Endodermal cell (in vitro differentiated cells): ENCODE measurements around the gene BEST1. TPM values are rescaled to one million over a fixed set of nuclear protein-coding genes. Genes with fewer than 3 reads are reported as not detected.

Source experiments
- DNase-seq: peaks from one replicate; pipeline ENCODE4 v3.0.0-alpha.2; 2017
- H3K27ac ChIP-seq: 2 replicates; pipeline ENCODE4 v1.5.1; 2013; ENCODE audit warnings: mild to moderate bottlenecking, low read depth, low read length, moderate library complexity
- H3K27me3 ChIP-seq: 2 replicates; pipeline ENCODE4 v1.6.1; 2013; ENCODE audit warnings: mild to moderate bottlenecking, low read length, moderate library complexity; ENCODE audit not compliant: insufficient read depth, control insufficient read depth, poor library complexity, severe bottlenecking
- H3K36me3 ChIP-seq: 2 replicates; pipeline ENCODE4 v1.7.0; 2013; ENCODE audit warnings: mild to moderate bottlenecking, low read length, moderate library complexity; ENCODE audit not compliant: control insufficient read depth, insufficient read depth
- H3K4me1 ChIP-seq: one replicate; pipeline ENCODE4 v1.7.0; 2013; ENCODE audit warnings: low read length; ENCODE audit not compliant: control insufficient read depth, insufficient read depth
- H3K4me3 ChIP-seq: 2 replicates; pipeline ENCODE4 v1.5.1; 2013; ENCODE audit warnings: mild to moderate bottlenecking, low read length, moderate library complexity
- H3K9ac ChIP-seq: 2 replicates; pipeline ENCODE4 v1.6.1; 2013; ENCODE audit warnings: mild to moderate bottlenecking, low read length, moderate library complexity; ENCODE audit not compliant: poor library complexity, severe bottlenecking; ENCODE audit errors: extremely low read depth
- H3K9me3 ChIP-seq: 2 replicates; pipeline ENCODE4 v1.6.1; 2013; ENCODE audit warnings: mild to moderate bottlenecking, low read length, moderate library complexity; ENCODE audit not compliant: control insufficient read depth
- H3K27ac Mint-ChIP-seq: 2 replicates; pipeline ENCODE4 v1.8.0; 2020; ENCODE audit warnings: mixed read lengths
- H3K27me3 Mint-ChIP-seq: 2 replicates; pipeline ENCODE4 v1.8.0; 2021; ENCODE audit warnings: mild to moderate bottlenecking, mixed read lengths; ENCODE audit not compliant: insufficient read depth
- H3K36me3 Mint-ChIP-seq: 2 replicates; pipeline ENCODE4 v1.8.0; 2020; ENCODE audit warnings: low read depth, mixed read lengths
- H3K4me1 Mint-ChIP-seq: 2 replicates; pipeline ENCODE4 v1.8.0; 2020; ENCODE audit warnings: mixed read lengths
- H3K4me3 Mint-ChIP-seq: 2 replicates; pipeline ENCODE4 v1.8.0; 2020; ENCODE audit warnings: mild to moderate bottlenecking, moderate library complexity, mixed read lengths
- H3K9me3 Mint-ChIP-seq: 2 replicates; pipeline ENCODE4 v1.8.0; 2020; ENCODE audit warnings: mild to moderate bottlenecking, mixed read lengths
- CTCF ChIP-seq: fragments of 200-600 bp; sonication (generic); conservative IDR thresholded peaks from 2 replicates; pipeline ENCODE4 v1.5.0; 2021; ENCODE audit warnings: antibody characterized with exemption, mild to moderate bottlenecking
- WGBS, 2 experiments: methylation state at CpG; one replicate each; pipeline versions ENCODE4 v1.1.5 to v1.1.7; 2013; ENCODE audit warnings: missing lambda C conversion rate in 2 of 2, mixed read lengths in 1 of 2; ENCODE audit not compliant: insufficient coverage in 1 of 2, insufficient read length in 1 of 2; 5-methylcytosine and 5-hydroxymethylcytosine counted together
- total RNA-seq, 2 donors: library from RNA; stranded (reverse); fragmentation: NEBNext Ultra II Directional in 1 of 2; extraction: Animal tissue kit (Norgen Biotek cat#: 25700) in 1 of 2; gene quantifications; 2 replicates in 1 of 2; 3 replicates in 1 of 2; pipeline ENCODE4 v1.2.1, GENCODE V29; 2021

BEST1 gene
- total RNA-seq, 2 donors from 2014 or later, result 0.26 to 0.40 TPM

DNA sequence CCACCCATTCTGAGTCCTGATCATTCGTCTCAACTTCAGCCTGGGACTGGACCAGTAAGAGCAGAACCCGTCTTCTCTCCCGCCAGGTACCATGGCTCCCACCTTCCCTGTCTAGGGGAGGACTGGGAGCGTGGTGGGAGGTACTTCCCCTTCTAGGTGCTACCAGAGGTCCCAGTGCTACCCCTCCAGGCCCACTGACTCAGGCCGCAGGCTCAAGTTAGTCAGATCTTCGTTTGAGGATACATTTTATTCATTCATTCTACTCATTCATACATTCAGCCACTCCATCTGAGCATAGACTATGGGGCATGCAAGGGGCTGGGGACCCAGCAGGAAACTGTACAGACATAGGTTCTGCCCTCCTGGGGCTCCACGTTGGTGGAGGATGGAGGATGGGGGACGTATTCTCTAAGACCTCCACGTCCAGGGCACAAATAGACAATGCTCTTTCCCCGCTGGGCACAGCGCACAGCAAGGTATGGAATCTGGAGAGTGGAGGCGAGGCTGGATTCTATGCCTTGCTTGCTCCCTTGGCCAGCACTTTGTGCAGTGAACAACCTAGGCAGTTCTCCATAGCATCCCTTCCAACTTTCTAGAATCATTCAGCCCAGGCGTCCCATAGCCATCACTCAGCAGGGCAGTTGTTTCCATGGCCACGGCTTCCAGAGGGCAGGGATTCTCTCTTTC, 31.8 kb upstream of the BEST1 start:
- H3K9me3 Mint-ChIP-seq, result no peaks in the 10 kb centered on the region
- DNase-seq, result peak; percentile 42
- H3K4me1 Mint-ChIP-seq, result peaks cover 46% of the 10 kb centered on the region
- Histone ChIP-seq H3K9me3 (no peaks in the 10 kb centered on the region), H3K36me3 (no peaks in the 10 kb centered on the region), H3K4me1 (peaks cover 11% of the 10 kb centered on the region), H3K9ac (no peak overlapping the region), H3K27ac (no peak overlapping the region), H3K4me3 (peak overlapping the region; percentile 72), H3K27me3 (peaks cover 10% of the 10 kb centered on the region)
- WGBS, 2 experiments, result 91% methylated on average over 6 to 14 of the region's 14 CpGs
- H3K4me3 Mint-ChIP-seq, result peak overlapping the region; percentile 62
- no peak overlapping the region for H3K27ac Mint-ChIP-seq
- H3K27me3 Mint-ChIP-seq, result peaks cover 24% of the 10 kb centered on the region
- TF ChIP-seq CTCF, result no peak
- no peaks in the 10 kb centered on the region for H3K36me3 Mint-ChIP-seq

DNA sequence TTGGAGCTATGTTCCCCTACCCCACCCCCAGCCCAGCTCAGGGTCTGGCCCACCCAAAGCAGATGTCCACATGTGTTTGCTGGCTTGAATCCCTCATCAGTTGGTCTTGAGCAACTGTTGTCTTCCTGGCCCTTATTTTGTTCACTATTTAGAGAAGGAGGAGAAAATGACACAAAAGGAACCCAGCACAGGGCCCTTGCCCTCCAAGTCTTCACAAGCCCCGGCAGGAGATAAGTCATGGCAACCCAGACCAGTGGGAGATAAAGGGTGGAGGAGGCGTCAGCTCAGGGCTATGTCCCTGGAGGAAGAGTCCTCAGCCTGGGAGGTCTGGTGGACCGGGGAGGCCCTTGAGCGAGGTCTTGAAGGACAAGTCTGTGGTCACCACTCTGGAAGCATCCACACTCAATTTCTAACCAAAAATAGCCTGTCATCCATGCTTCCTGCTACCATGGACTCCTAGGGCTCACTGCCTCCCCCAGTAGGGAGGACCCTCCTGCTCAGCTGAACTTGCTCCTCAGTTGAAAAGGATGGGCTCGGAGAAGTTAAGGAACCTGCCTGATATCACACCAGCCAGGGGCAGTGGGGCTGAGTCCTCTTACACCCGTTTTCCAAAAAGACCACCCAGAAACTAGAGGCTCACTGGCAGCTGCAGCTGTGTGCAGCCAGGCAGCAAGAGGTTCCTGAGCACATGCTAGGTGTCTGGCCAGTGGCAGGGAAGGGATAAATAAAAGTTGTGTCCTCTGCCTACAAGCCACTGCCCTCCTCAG, 31.0 kb upstream of the BEST1 start:
- H3K27ac Mint-ChIP-seq, result no peak overlapping the region
- WGBS, 2 experiments, result 94% methylated on average over 6 of the region's 6 CpGs; no CpG with 5 or more reads in 1 of the 2 experiments
- Histone ChIP-seq H3K4me3 (no peak overlapping the region), H3K9ac (no peak overlapping the region), H3K27ac (no peak overlapping the region), H3K27me3 (peaks cover 10% of the 10 kb centered on the region), H3K36me3 (no peaks in the 10 kb centered on the region), H3K9me3 (no peaks in the 10 kb centered on the region), H3K4me1 (peaks cover 17% of the 10 kb centered on the region)
- H3K9me3 Mint-ChIP-seq, result no peaks in the 10 kb centered on the region
- DNase-seq, result peak; percentile 39
- H3K27me3 Mint-ChIP-seq, result peaks cover 24% of the 10 kb centered on the region
- no peaks in the 10 kb centered on the region for H3K36me3 Mint-ChIP-seq
- TF ChIP-seq CTCF, result no peak
- H3K4me3 Mint-ChIP-seq, result peak overlapping the region; percentile 62
- peaks cover 54% of the 10 kb centered on the region for H3K4me1 Mint-ChIP-seq

- H3K27ac ChIP-seq, result no peak overlapping the region
- no peak for TF ChIP-seq CTCF
- peaks cover 61% of the 10 kb centered on the region for H3K4me1 Mint-ChIP-seq
- no peaks in the 10 kb centered on the region for H3K9me3 ChIP-seq
- peaks cover 10% of the 10 kb centered on the region for H3K27me3 ChIP-seq
- H3K36me3 ChIP-seq, result no peaks in the 10 kb centered on the region
- H3K27me3 Mint-ChIP-seq, result peaks cover 24% of the 10 kb centered on the region
- 89 to 90% methylated on average over 6 to 13 of the region's 13 CpGs for WGBS, 2 experiments
- no peak overlapping the region for H3K4me3 Mint-ChIP-seq
- H3K36me3 Mint-ChIP-seq, result no peaks in the 10 kb centered on the region
- no peaks in the 10 kb centered on the region for H3K9me3 Mint-ChIP-seq
- H3K9ac ChIP-seq, result no peak overlapping the region
- peak; percentile 60 for DNase-seq
- peaks cover 17% of the 10 kb centered on the region for H3K4me1 ChIP-seq
- no peak overlapping the region for H3K4me3 ChIP-seq
- H3K27ac Mint-ChIP-seq, result peak overlapping the region; percentile 49
Measured at GRCh38 chr11:61919705-61920631, 30.2 kb upstream of the BEST1 start.
